T-helper 1 cell treated with Interleukin-12 subunit alpha and Interleukin-12 subunit beta and Interleukin-4 antibody, amounts not matched to agents 30 μg/mL and 1 μg/mL, for 36 hours (primary cell): ENCODE results near the gene B3GALT6.

Experiments
- H3K27ac Mint-ChIP-seq: one replicate; pipeline ENCODE4 v1.8.0; 2021; ENCODE audit warnings: mild to moderate bottlenecking, mixed read lengths
- H3K27me3 Mint-ChIP-seq: one replicate; pipeline ENCODE4 v1.8.0; 2021; ENCODE audit warnings: low read depth, mixed read lengths
- H3K36me3 Mint-ChIP-seq: one replicate; pipeline ENCODE4 v1.8.0; 2021; ENCODE audit warnings: low read depth, mixed read lengths
- H3K4me1 Mint-ChIP-seq: one replicate; pipeline ENCODE4 v1.8.0; 2021; ENCODE audit warnings: low read depth, mixed read lengths
- H3K4me3 Mint-ChIP-seq: one replicate; pipeline ENCODE4 v1.8.0; 2021; ENCODE audit warnings: mild to moderate bottlenecking, moderate library complexity, mixed read lengths
- H3K9me3 Mint-ChIP-seq: one replicate; pipeline ENCODE4 v1.8.0; 2021; ENCODE audit warnings: mixed read lengths

Gene B3GALT6

DNA sequence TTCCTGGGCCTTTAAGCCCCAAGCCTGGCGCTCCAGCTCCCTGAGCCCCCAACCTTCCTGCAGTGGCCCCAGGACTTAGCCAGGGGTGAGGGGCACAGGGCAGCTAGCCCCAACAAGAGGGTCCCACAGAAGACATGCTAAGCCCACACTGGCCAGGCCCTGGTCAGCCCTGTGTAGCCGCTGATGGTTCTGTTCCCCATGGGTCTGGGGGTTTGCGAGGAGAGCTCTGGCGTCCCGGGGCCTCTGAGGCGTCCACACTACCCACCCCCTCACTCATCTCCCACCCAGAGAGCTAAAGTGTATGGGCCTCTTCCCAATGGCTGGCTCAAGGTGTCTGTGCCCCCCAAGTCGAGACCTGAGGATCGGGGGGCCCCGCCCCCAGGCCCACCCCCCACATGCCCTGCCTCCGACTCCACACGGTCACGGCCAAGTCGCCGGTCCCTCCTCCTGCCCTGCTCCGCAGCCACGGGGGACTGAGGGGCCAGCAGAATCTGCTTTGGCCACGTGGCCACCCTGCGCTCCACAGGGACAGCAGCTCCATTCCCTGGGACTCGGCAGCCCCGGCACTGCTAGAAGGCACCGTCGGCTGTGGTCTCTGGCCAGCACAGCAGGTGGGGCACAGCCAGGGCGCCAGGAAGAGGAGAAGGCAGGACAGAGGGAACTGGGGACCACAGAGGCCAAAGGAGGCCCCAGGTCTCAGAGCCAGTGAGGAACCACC is 33.5 kb upstream of the B3GALT6 start:
- Mint-ChIP-seq H3K36me3 (peaks cover 17% of the 10 kb centered on the region), H3K9me3 (peaks cover 15% of the 10 kb centered on the region), H3K4me3 (no peak overlapping the region), H3K27ac (no peak overlapping the region), H3K4me1 (peaks cover 6% of the 10 kb centered on the region), H3K27me3 (peaks cover 7% of the 10 kb centered on the region)

DNA sequence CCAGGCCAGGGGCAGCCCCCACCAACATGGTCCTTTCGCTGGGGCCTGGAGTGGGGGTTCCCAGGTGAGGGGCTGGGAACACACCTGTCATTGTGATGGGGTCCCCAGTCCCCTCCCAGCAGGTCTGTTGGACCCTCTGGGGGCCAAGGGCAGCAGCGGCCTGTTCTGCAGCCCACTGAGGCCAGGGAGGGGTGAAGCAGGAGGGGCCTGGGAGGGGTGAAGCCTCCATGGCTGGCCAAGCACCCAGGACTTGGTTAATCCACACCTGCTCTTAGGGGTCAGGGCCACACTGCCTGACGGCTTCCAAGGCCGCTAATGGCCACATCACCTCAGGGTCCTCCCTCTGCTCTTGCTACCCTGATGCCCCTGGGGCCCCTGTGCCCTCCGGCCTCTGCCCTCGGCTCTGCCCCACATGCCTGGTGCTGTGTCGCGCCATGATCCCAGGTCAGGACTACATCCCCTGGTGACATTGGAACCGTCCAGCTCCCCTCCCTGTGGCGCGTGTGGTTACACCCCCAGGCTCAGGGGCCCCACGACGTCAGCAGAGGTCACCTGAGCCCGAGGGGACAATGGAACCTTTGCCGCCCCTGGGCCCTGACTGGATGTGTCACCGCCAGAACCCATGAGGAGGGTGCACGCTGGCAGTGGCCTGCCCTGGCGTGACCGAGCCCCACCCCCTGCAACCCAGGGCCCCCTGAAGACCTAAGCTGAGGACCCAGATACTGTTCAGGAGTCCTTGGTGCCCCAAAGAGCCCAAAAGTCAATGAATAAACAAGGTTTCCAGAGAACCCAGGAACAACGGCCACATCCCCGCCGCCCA is 32.7 kb upstream of the B3GALT6 start:
- peaks cover 14% of the 10 kb centered on the region for H3K36me3 Mint-ChIP-seq
- H3K27ac Mint-ChIP-seq, result peak overlapping the region; percentile 74
- peaks cover 6% of the 10 kb centered on the region for H3K4me1 Mint-ChIP-seq
- H3K9me3 Mint-ChIP-seq, result peaks cover 12% of the 10 kb centered on the region
- peaks cover 4% of the 10 kb centered on the region for H3K27me3 Mint-ChIP-seq
- H3K4me3 Mint-ChIP-seq, result peak overlapping the region; percentile 56

- H3K27ac Mint-ChIP-seq, result peak overlapping the region; percentile 74
- peaks cover 6% of the 10 kb centered on the region for H3K4me1 Mint-ChIP-seq
- peaks cover 8% of the 10 kb centered on the region for H3K36me3 Mint-ChIP-seq
- H3K27me3 Mint-ChIP-seq, result no peaks in the 10 kb centered on the region
- H3K9me3 Mint-ChIP-seq, result peaks cover 3% of the 10 kb centered on the region
- H3K4me3 Mint-ChIP-seq, result peak overlapping the region; percentile 57
Observed at GRCh38 chr1:1199961-1200875, 31.8 kb upstream of the B3GALT6 start.

DNA sequence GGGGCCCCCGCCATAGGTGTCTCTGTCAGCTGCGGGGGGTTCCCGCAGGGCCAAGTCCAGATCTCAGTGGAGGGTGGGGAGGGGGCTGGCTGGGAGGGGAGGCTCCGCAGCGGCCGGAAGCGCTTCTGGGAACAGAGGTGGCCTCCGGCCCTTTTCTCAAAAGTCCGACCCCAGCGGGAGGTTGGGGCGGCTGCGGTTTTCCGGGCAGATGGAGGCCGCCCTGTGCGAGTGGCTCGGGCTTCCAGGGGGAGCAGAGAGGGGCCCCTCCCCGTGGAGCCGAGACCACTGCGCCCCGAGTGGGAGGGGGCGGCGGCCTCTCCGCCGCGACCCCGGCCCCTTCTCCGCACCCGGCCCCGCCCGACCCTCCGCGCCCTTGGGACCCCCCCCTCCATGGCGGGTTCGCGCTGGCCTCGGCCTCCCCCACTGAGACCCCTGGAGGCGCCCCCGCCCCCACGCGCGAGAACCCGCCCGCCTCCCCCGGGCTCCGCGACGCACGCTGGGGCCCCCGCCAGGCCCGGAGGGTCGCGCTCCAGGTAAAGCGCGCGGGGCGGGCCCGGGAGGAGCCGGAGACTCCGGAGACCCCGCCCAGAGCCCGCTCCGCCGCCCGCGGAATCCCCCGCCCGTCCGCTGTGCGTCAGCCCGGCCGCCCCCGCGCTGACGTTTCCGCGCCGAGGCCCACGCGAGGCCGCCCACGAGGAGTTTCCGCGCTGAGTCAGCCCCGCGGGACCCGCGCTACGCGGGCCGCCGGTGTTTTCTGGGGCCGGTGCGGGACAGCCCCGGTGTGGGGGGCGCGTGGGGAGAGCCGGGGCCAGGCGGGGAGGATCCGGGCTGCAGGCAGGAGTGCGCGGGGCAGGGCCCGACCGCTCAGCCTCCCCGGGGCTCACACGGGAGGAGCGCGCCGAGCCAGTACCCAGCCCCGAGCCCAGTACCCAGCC is 30.9 kb upstream of the B3GALT6 start:
- Mint-ChIP-seq H3K27me3 (no peaks in the 10 kb centered on the region), H3K9me3 (no peaks in the 10 kb centered on the region), H3K27ac (peak overlapping the region; percentile 74), H3K4me1 (peaks cover 6% of the 10 kb centered on the region), H3K4me3 (no peak overlapping the region), H3K36me3 (peaks cover 7% of the 10 kb centered on the region)

GRCh38 chr1:1202831-1203560 is 29.0 kb upstream of the B3GALT6 start:
- Mint-ChIP-seq H3K4me3 (no peak overlapping the region), H3K4me1 (peaks cover 11% of the 10 kb centered on the region), H3K27ac (no peak overlapping the region), H3K27me3 (no peaks in the 10 kb centered on the region), H3K36me3 (peaks cover 2% of the 10 kb centered on the region), H3K9me3 (no peaks in the 10 kb centered on the region)

DNA sequence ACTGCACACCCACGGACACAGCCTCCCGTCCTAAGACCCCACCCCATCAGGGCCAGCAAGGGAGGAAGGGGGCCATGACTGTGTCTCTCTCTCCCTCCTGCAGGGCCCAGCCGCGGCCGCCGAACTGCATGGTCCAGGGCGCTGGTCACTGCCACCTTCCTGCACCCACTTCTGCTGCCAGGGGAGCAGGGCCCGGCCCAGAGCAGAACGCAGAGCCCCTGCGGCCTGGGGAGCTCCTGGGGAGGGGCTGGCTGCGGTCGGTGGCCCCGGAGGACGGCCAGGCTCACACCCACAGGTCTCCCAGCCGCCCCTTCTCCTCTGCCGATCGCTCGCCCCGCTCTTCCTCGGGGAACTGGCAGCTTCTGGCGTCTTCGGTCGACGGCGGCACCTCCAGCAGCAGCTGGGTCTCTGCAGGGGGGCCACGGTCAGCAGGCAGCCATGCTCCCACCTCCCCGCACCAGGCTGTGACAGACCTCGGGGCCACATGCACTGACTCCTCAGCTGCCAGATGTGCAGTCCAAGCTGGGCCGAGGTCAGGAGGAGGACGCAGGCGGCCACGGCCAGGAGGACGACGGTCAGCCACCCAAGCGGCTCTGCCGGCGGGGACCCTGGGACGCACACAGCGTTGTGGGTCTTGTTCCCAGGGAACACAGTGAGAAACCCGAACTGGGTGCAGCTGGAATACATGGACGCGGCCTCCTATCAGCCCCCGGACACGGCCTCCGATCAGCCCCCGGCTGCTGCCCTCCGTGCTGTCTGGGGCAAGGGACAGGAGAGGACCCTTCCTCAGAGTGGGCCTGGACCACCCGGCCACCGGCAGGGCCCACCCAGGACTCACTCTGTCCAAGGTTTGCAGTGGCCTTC is 28.2 kb upstream of the B3GALT6 start:
- no peaks in the 10 kb centered on the region for H3K27me3 Mint-ChIP-seq
- no peak overlapping the region for H3K4me3 Mint-ChIP-seq

GRCh38 chr1:1204425-1204920 is 27.6 kb upstream of the B3GALT6 start:
- peaks cover 19% of the 10 kb centered on the region for H3K4me1 Mint-ChIP-seq
- no peaks in the 10 kb centered on the region for H3K27me3 Mint-ChIP-seq
- H3K36me3 Mint-ChIP-seq, result peaks cover 4% of the 10 kb centered on the region
- peak overlapping the region; percentile 74 for H3K4me3 Mint-ChIP-seq
- peak overlapping the region; percentile 26 for H3K27ac Mint-ChIP-seq
- H3K9me3 Mint-ChIP-seq, result no peaks in the 10 kb centered on the region

More for the DNA sequence above, 28.2 kb upstream of the B3GALT6 start:
- Mint-ChIP-seq H3K27ac (no peak overlapping the region), H3K9me3 (no peaks in the 10 kb centered on the region), H3K4me1 (peaks cover 17% of the 10 kb centered on the region), H3K36me3 (peaks cover 2% of the 10 kb centered on the region)

GRCh38 chr1:1204998-1205768 is 26.9 kb upstream of the B3GALT6 start:
- no peaks in the 10 kb centered on the region for H3K9me3 Mint-ChIP-seq
- H3K27me3 Mint-ChIP-seq, result no peaks in the 10 kb centered on the region
- peaks cover 10% of the 10 kb centered on the region for H3K36me3 Mint-ChIP-seq
- H3K4me1 Mint-ChIP-seq, result peaks cover 20% of the 10 kb centered on the region
- H3K27ac Mint-ChIP-seq, result peak overlapping the region; percentile 57
- peak overlapping the region; percentile 74 for H3K4me3 Mint-ChIP-seq

DNA sequence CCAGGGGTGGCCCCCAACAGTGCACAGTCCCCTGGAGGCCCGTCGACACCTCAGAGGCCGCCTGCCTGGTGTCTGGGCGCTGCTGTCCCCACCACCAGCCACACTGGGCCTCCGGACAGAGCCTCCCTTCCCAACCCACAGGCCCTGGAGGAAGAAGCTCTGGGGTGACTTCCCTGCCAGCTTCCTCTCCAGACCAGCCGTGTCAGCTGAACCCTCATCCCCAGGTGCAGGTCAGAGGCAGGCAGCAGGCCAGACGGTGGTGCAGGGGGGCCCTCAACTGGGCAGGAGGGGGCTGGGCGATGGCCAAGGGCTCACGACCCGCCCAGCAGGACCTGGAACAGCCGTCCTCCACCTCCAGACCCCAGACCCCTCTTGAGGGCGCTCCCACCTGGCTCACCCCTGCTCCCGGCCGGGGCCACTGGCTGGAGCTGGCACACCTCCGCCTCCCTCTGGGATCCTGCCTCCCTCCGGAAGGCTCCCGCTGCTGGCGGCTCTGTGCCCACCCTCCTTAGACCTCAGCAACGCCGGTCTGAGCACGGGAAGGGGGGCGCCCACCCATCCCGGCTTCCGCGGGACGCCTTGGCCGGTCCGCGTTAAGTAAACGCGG is 26.2 kb upstream of the B3GALT6 start:
- Mint-ChIP-seq H3K36me3 (peaks cover 11% of the 10 kb centered on the region), H3K27me3 (no peaks in the 10 kb centered on the region), H3K27ac (peak overlapping the region; percentile 80), H3K4me3 (peak overlapping the region; percentile 74), H3K9me3 (no peaks in the 10 kb centered on the region), H3K4me1 (peaks cover 17% of the 10 kb centered on the region)

DNA sequence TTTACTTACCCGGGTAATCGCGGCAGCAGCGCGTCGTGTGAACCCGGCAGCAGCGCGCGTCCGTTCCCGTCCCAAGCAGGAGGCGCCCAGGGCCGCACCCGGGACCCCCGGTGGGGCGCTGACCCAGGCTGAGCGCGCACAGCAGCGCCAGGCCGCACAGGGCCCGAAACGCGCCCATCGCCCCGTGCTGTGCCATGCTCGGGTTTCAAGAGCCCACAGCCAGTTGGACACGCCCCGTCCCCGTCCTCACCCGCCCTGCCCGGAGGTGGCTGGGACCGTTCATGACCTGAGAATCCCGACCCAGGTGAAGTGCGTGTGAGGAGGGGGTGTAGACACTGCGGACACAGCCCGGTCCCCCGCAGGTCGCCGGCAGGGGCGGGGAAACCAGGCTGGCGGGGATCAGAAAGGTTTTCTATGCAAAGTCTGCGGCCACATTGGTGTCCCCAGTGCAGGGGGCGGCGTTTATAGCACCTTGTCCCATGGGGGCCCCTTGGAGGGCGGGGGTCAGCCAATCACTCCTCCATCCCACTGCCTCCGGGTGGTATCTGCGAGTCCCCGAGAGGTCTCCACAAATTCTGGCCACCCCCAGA is 25.6 kb upstream of the B3GALT6 start, which contains the start of gene TNFRSF18:
Gene TNFRSF18, minus strand, starts transcription at position 217 of the 590 bp plus-strand sequence. Its CDS starts 21 bp downstream, at position 196.
- no peaks in the 10 kb centered on the region for H3K9me3 Mint-ChIP-seq
- no peaks in the 10 kb centered on the region for H3K27me3 Mint-ChIP-seq
- peaks cover 15% of the 10 kb centered on the region for H3K36me3 Mint-ChIP-seq
- H3K4me1 Mint-ChIP-seq, result peaks cover 18% of the 10 kb centered on the region
- peak within 1 kb of the TSS; percentile 99 for H3K27ac Mint-ChIP-seq
- H3K4me3 Mint-ChIP-seq, result peak within 1 kb of the TSS; percentile 74

- H3K4me1 Mint-ChIP-seq, result peaks cover 18% of the 10 kb centered on the region
- no peaks in the 10 kb centered on the region for H3K9me3 Mint-ChIP-seq
- H3K27me3 Mint-ChIP-seq, result no peaks in the 10 kb centered on the region
- H3K4me3 Mint-ChIP-seq, result peak overlapping the region; percentile 74
- peaks cover 16% of the 10 kb centered on the region for H3K36me3 Mint-ChIP-seq
- H3K27ac Mint-ChIP-seq, result peak overlapping the region; percentile 80
Observed at GRCh38 chr1:1206966-1207531, 25.0 kb upstream of the B3GALT6 start.
